IPS-15b (cell line): ENCODE results near the gene GRB10.

Experiments
- H3K27me3 ChIP-seq: one replicate; pipeline ENCODE4 v1.6.1; 2013; ENCODE audit warnings: low read length; ENCODE audit not compliant: control insufficient read depth, insufficient read depth
- H3K36me3 ChIP-seq: one replicate; pipeline ENCODE4 v1.6.1; 2013; ENCODE audit warnings: low read length; ENCODE audit not compliant: control insufficient read depth, insufficient read depth
- H3K4me1 ChIP-seq: one replicate; pipeline ENCODE4 v1.6.1; 2013; ENCODE audit warnings: mild to moderate bottlenecking, low read length; ENCODE audit not compliant: control insufficient read depth, insufficient read depth
- H3K4me3 ChIP-seq: one replicate; pipeline ENCODE4 v1.5.1; 2013; ENCODE audit warnings: low read depth, low read length
- H3K9ac ChIP-seq: one replicate; pipeline ENCODE4 v1.6.1; 2013; ENCODE audit warnings: low read depth, mild to moderate bottlenecking, low read length
- H3K9me3 ChIP-seq: one replicate; pipeline ENCODE4 v1.6.1; 2013; ENCODE audit warnings: mild to moderate bottlenecking, low read length; ENCODE audit not compliant: control insufficient read depth, insufficient read depth

GRB10 gene

GRCh38 chr7:50625360-50625759, 157.3 kb downstream of the GRB10 start:
- H3K36me3 ChIP-seq: peaks cover 4% of the 10 kb centered on the region

DNA sequence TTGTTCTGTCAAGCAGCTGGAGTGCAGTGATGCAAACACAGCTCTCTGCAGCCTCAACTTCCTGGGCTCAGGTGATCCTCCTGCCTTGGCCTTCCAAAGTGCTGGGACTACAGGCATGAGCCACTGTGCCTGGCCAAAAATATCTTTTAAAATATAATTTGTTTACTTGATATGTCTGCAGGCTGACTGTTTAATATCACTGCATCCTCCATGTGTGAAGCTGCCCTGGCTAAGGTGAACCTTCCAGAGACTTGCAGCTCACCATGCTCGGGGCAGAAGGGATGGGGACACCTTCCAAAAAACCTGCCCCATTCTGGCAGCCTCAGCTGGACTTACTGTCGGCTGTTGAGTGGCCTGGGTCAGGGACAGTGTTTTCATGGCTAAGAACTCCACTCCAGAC, 159.9 kb downstream of the GRB10 start:
- Histone ChIP-seq H3K4me1 (no peaks in the 10 kb centered on the region), H3K27me3 (no peaks in the 10 kb centered on the region), H3K4me3 (no peak overlapping the region), H3K9me3 (no peaks in the 10 kb centered on the region), H3K36me3 (peaks cover 4% of the 10 kb centered on the region), H3K9ac (no peak overlapping the region)

More at GRCh38 chr7:50625360-50625759, 157.3 kb downstream of the GRB10 start:
- no peaks in the 10 kb centered on the region for H3K27me3 ChIP-seq
- H3K4me3 ChIP-seq: no peak overlapping the region
- H3K9ac ChIP-seq: no peak overlapping the region
- H3K9me3 ChIP-seq: no peaks in the 10 kb centered on the region
- peaks cover 4% of the 10 kb centered on the region for H3K4me1 ChIP-seq

- Histone ChIP-seq H3K9me3 (no peaks in the 10 kb centered on the region), H3K9ac (no peak overlapping the region), H3K36me3 (peaks cover 4% of the 10 kb centered on the region), H3K4me3 (no peak overlapping the region), H3K4me1 (no peaks in the 10 kb centered on the region), H3K27me3 (no peaks in the 10 kb centered on the region)
These were observed 160.7 kb downstream of the GRB10 start for GRCh38 chr7:50621973-50622490.

DNA sequence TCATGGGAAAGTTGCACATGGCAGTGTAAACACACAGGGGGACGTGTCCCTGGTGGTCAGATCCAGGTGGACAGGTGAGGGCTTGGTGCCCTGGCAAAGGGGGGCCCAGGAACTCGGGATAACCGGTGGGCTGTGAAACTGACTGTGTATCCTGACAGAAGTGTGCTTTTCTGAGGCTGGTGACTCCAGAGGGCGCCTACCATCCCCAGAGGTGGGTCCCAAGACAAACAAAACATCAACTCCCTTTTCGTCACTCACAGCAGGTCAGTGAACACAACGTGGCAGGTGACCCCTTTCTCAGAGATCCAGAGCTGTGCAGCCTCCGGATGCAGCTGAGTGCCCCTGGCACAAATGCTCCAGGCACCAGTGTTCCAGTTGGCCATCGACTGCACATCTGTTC, 161.5 kb downstream of the GRB10 start:
- Histone ChIP-seq H3K9ac (no peak overlapping the region), H3K27me3 (no peaks in the 10 kb centered on the region), H3K9me3 (no peaks in the 10 kb centered on the region), H3K4me3 (no peak overlapping the region), H3K36me3 (peaks cover under 1% of the 10 kb centered on the region), H3K4me1 (no peaks in the 10 kb centered on the region)

- peaks cover 4% of the 10 kb centered on the region for H3K36me3 ChIP-seq
- no peaks in the 10 kb centered on the region for H3K9me3 ChIP-seq
- H3K4me3 ChIP-seq: no peak overlapping the region
- H3K27me3 ChIP-seq: no peaks in the 10 kb centered on the region
- no peaks in the 10 kb centered on the region for H3K4me1 ChIP-seq
- no peak overlapping the region for H3K9ac ChIP-seq
These were observed 162.3 kb downstream of the GRB10 start for GRCh38 chr7:50620433-50620832.

GRCh38 chr7:50619684-50620083, 163.0 kb downstream of the GRB10 start:
- Histone ChIP-seq H3K9ac (no peak overlapping the region), H3K27me3 (no peaks in the 10 kb centered on the region)

DNA sequence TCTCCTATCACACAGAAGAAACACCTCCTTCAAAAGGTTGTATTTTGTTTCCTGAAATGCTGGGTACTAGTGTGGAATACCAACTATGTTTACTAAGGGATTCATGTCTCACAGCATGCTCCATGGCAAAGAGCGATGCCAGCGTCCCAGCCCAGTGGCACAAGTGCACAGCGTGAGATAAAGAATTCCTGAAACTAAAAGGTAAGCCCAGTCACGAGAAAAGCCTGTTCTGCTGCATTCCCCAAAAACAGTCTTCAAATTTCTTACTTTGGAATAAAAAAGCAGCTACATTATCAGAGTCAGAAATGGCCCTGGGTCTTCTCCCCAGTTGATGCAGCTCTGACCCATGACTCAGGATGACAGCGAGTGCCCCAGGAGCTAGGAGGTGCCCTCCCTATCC, 164.4 kb downstream of the GRB10 start:
- Histone ChIP-seq H3K9ac (no peak overlapping the region), H3K9me3 (no peaks in the 10 kb centered on the region), H3K36me3 (peaks cover 11% of the 10 kb centered on the region), H3K27me3 (no peaks in the 10 kb centered on the region), H3K4me3 (no peak overlapping the region), H3K4me1 (no peaks in the 10 kb centered on the region)

More at GRCh38 chr7:50619684-50620083, 163.0 kb downstream of the GRB10 start:
- H3K36me3 ChIP-seq: peaks cover 4% of the 10 kb centered on the region
- no peaks in the 10 kb centered on the region for H3K9me3 ChIP-seq
- H3K4me3 ChIP-seq: no peak overlapping the region
- H3K4me1 ChIP-seq: no peaks in the 10 kb centered on the region

- no peaks in the 10 kb centered on the region for H3K27me3 ChIP-seq
- H3K9ac ChIP-seq: no peak overlapping the region
- H3K36me3 ChIP-seq: peaks cover 19% of the 10 kb centered on the region
These were observed 167.1 kb downstream of the GRB10 start for GRCh38 chr7:50615519-50616080.

GRCh38 chr7:50614721-50615518, 167.8 kb downstream of the GRB10 start:
- no peaks in the 10 kb centered on the region for H3K27me3 ChIP-seq
- no peak overlapping the region for H3K4me3 ChIP-seq
- H3K36me3 ChIP-seq: peaks cover 24% of the 10 kb centered on the region
- H3K4me1 ChIP-seq: no peaks in the 10 kb centered on the region
- H3K9me3 ChIP-seq: no peaks in the 10 kb centered on the region
- H3K9ac ChIP-seq: no peak overlapping the region

More at GRCh38 chr7:50615519-50616080, 167.1 kb downstream of the GRB10 start:
- Histone ChIP-seq H3K4me1 (no peaks in the 10 kb centered on the region), H3K9me3 (no peaks in the 10 kb centered on the region), H3K4me3 (no peak overlapping the region)

DNA sequence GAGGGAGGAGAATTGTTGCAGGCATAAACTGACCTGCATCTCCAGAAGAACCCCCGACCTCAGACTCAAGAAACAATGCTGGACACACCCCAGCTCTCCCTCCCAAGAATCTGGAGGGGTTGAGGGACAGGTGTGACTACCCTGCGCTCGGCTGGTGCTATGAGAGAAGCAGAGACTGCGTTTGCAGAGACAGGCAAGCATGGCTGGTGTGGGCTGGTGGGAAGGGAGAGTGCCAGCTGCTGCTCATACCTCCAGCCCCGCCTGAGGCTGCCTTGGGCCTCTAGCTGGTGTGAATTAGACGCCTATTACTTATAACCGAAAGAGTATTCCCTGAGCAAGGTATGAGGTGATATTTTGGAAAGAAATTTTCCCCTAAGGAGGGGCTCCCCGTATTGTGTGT, 169.2 kb downstream of the GRB10 start:
- Histone ChIP-seq H3K9ac (no peak overlapping the region), H3K4me1 (no peaks in the 10 kb centered on the region), H3K36me3 (peaks cover 24% of the 10 kb centered on the region), H3K27me3 (no peaks in the 10 kb centered on the region), H3K9me3 (no peaks in the 10 kb centered on the region), H3K4me3 (no peak overlapping the region)

- H3K4me3 ChIP-seq: no peak overlapping the region
- peaks cover 24% of the 10 kb centered on the region for H3K36me3 ChIP-seq
- no peaks in the 10 kb centered on the region for H3K4me1 ChIP-seq
- no peaks in the 10 kb centered on the region for H3K9me3 ChIP-seq
- H3K9ac ChIP-seq: no peak overlapping the region
- no peaks in the 10 kb centered on the region for H3K27me3 ChIP-seq
These were observed 170.0 kb downstream of the GRB10 start for GRCh38 chr7:50612704-50613103.
